Caco-2 (cell line): ENCODE measurements around the gene HMG20A. TPM values are rescaled to one million over a fixed set of nuclear protein-coding genes. Genes with fewer than 3 reads are reported as not detected.

Source experiments
- BruUV-seq: library from RNA; stranded (reverse); fragments of 400-500 nt; replicated peaks from 2 replicates; lab custom pipeline; 2021; lab: Mats Ljungman, UMichigan
- CTCF ChIA-PET: fragments of 300-600 bp; sonication (Branson Sonifier 250); formaldehyde crosslinking; loops from one replicate; lab custom pipeline; 2022; ENCODE audit warnings: antibody characterized with exemption; lab: Charles Lee
- POLR2A ChIA-PET: fragments of 300-600 bp; sonication (Branson Sonifier 250); formaldehyde crosslinking; loops from one replicate; lab custom pipeline; 2022; ENCODE audit warnings: antibody characterized with exemption; lab: Charles Lee
- DNase-seq, 2 experiments: peaks; one replicate each; pipeline versions ENCODE4 v3.0.0 to v3.0.0-alpha.2; 2020 to 2022
- H3K27me3 ChIP-seq: replicated peaks from 2 replicates; pipeline ENCODE4 v1.6.0; 2011; ENCODE audit warnings: low read length; ENCODE audit not compliant: control insufficient read depth, insufficient read depth
- H3K36me3 ChIP-seq: 2 replicates; pipeline ENCODE4 v1.5.1; 2011; ENCODE audit warnings: low read length; ENCODE audit not compliant: control insufficient read depth, insufficient read depth
- H3K4me1 ChIP-seq: fragments of 250-450 bp; sonication (Bioruptor Pico); 2 replicates; pipeline ENCODE4 v1.5.1; 2020; ENCODE audit warnings: mild to moderate bottlenecking
- H3K4me3 ChIP-seq: 2 replicates; pipeline ENCODE4 v1.5.1; 2011; ENCODE audit warnings: low read depth, mild to moderate bottlenecking, control low read depth, low read length
- H3K9me3 ChIP-seq: fragments of 250-450 bp; sonication (Bioruptor Pico); 2 replicates; pipeline ENCODE4 v1.5.1; 2020; ENCODE audit warnings: mild to moderate bottlenecking, moderate library complexity
- H3K27ac Mint-ChIP-seq: one replicate; pipeline ENCODE4 v1.8.0; 2022; ENCODE audit warnings: mixed read lengths; ENCODE audit not compliant: unreplicated experiment
- H3K27me3 Mint-ChIP-seq: one replicate; pipeline ENCODE4 v1.8.0; 2022; ENCODE audit warnings: mixed read lengths; ENCODE audit not compliant: insufficient read depth, unreplicated experiment
- H3K36me3 Mint-ChIP-seq: one replicate; pipeline ENCODE4 v1.8.0; 2022; ENCODE audit warnings: mild to moderate bottlenecking, mixed read lengths; ENCODE audit not compliant: insufficient read depth, unreplicated experiment
- H3K4me1 Mint-ChIP-seq: one replicate; pipeline ENCODE4 v1.8.0; 2022; ENCODE audit warnings: low read depth, mixed read lengths; ENCODE audit not compliant: unreplicated experiment
- H3K4me3 Mint-ChIP-seq: one replicate; pipeline ENCODE4 v1.8.0; 2022; ENCODE audit warnings: mild to moderate bottlenecking, moderate library complexity, mixed read lengths; ENCODE audit not compliant: unreplicated experiment
- H3K9me3 Mint-ChIP-seq: one replicate; pipeline ENCODE4 v1.8.0; 2022; ENCODE audit warnings: mixed read lengths; ENCODE audit not compliant: unreplicated experiment
- CTCF ChIP-seq, 2 experiments: fragments of 200-600 bp in 1 of 2; IDR thresholded peaks; 1 replicate in 1 of 2; 2 replicates in 1 of 2; pipeline versions ENCODE4 v1.5.1 to v1.8.0; 2011 to 2022; ENCODE audit warnings: antibody characterized with exemption in 1 of 2, control low read depth in 1 of 2, inconsistent platforms in 1 of 2, low read depth in 1 of 2, low read length in 1 of 2, mild to moderate bottlenecking in 1 of 2, moderate library complexity in 1 of 2; ENCODE audit not compliant: insufficient read depth in 1 of 2, severe bottlenecking in 1 of 2, unreplicated experiment in 1 of 2
- intact Hi-C: fragments of 100-400 bp; cut with micrococcal nuclease; formaldehyde crosslinking; loops from one replicate; pipeline ENCODE4 v1.10.0; 2022; ENCODE audit not compliant: unreplicated experiment
- total RNA-seq: library from RNA; stranded (reverse); gene quantifications from 2 replicates; pipeline ENCODE4 v1.2.3, GENCODE V29; 2022

HMG20A gene
- total RNA-seq, 1 experiment from 2014 or later = 34.0 TPM

- Mint-ChIP-seq H3K4me3 (no peak overlapping the region), H3K27me3 (no peaks in the 10 kb centered on the region), H3K36me3 (peaks cover 19% of the 10 kb centered on the region), H3K27ac (no peak overlapping the region), H3K9me3 (no peaks in the 10 kb centered on the region), H3K4me1 (no peaks in the 10 kb centered on the region)
- no peak for TF ChIP-seq CTCF (IDR thresholded peaks at IDR 0.05; ENCODE audit: insufficient read depth in 1 of 2, low read depth in 1 of 2, low read length in 1 of 2, severe bottlenecking in 1 of 2, unreplicated experiment in 1 of 2)
- no peak for DNase-seq
- ChIA-PET CTCF (no interaction called here), POLR2A (no interaction called here)
- intact Hi-C loops = no loop called here
- no peaks in the 10 kb centered on the region for H3K9me3 ChIP-seq
- H3K27me3 ChIP-seq = no peaks in the 10 kb centered on the region
- no TSS peak for BruUV-seq
- no peak overlapping the region for H3K4me3 ChIP-seq
- no peaks in the 10 kb centered on the region for H3K4me1 ChIP-seq
- H3K36me3 ChIP-seq = no peaks in the 10 kb centered on the region
Observed at GRCh38 chr15:77468896-77469295, 48.2 kb downstream of the HMG20A start.

GRCh38 chr15:77470235-77470634 is 49.5 kb downstream of the HMG20A start:
- H3K27me3 Mint-ChIP-seq = no peaks in the 10 kb centered on the region
- Histone ChIP-seq H3K4me3 (no peak overlapping the region), H3K27me3 (no peaks in the 10 kb centered on the region), H3K36me3 (no peaks in the 10 kb centered on the region), H3K4me1 (no peaks in the 10 kb centered on the region), H3K9me3 (no peaks in the 10 kb centered on the region)
- H3K27ac Mint-ChIP-seq = no peak overlapping the region
- CTCF ChIA-PET = interaction anchor here (0.6 kb wide), 1 partner anchor 73 kb away, joined by 3 read pairs; no protein-coding TSS in a partner anchor
- intact Hi-C loops = no loop called here
- H3K4me1 Mint-ChIP-seq = no peaks in the 10 kb centered on the region
- H3K36me3 Mint-ChIP-seq = peaks cover 19% of the 10 kb centered on the region
- no peak for DNase-seq
- POLR2A ChIA-PET = no interaction called here
- BruUV-seq = no TSS peak
- TF ChIP-seq CTCF (IDR thresholded peaks at IDR 0.05; ENCODE audit: insufficient read depth in 1 of 2, low read depth in 1 of 2, low read length in 1 of 2, severe bottlenecking in 1 of 2, unreplicated experiment in 1 of 2) = no peak
- no peak overlapping the region for H3K4me3 Mint-ChIP-seq
- no peaks in the 10 kb centered on the region for H3K9me3 Mint-ChIP-seq

GRCh38 chr15:77473328-77473727 is 52.6 kb downstream of the HMG20A start:
- Histone ChIP-seq H3K4me3 (no peak overlapping the region), H3K36me3 (0 out of 2 replicates have a peak, but pooled peaks cover 1% of the 10 kb centered on the region), H3K9me3 (no peaks in the 10 kb centered on the region), H3K4me1 (no peaks in the 10 kb centered on the region), H3K27me3 (no peaks in the 10 kb centered on the region)
- DNase-seq = no peak
- Mint-ChIP-seq H3K4me1 (no peaks in the 10 kb centered on the region), H3K27ac (no peak overlapping the region), H3K9me3 (no peaks in the 10 kb centered on the region), H3K36me3 (peaks cover 11% of the 10 kb centered on the region), H3K4me3 (no peak overlapping the region), H3K27me3 (no peaks in the 10 kb centered on the region)
- TF ChIP-seq CTCF (IDR thresholded peaks at IDR 0.05; ENCODE audit: insufficient read depth in 1 of 2, low read depth in 1 of 2, low read length in 1 of 2, severe bottlenecking in 1 of 2, unreplicated experiment in 1 of 2) = no peak
- CTCF ChIA-PET = no interaction called here
- POLR2A ChIA-PET = no interaction called here
- no TSS peak for BruUV-seq
- intact Hi-C loops = no loop called here
